GM18508 (cell line): ENCODE results near the gene MYADM.
A peak's percentile ranks its signal among the peaks of the same experiment; 100 is the strongest.
"Not testable (repeated sequence)": the region's sequence is repeated elsewhere in the genome, so short reads cannot be mapped to it uniquely, and the experiment has no call there.

ENCODE experiments used
- ATAC-seq: cut with Tn5 transposase; IDR thresholded peaks from one replicate; pipeline ENCODE4 v1.9.1; 2021; ENCODE audit warnings: moderate number of reproducible peaks; ENCODE audit not compliant: insufficient read depth, unreplicated experiment

Gene MYADM, protein sequence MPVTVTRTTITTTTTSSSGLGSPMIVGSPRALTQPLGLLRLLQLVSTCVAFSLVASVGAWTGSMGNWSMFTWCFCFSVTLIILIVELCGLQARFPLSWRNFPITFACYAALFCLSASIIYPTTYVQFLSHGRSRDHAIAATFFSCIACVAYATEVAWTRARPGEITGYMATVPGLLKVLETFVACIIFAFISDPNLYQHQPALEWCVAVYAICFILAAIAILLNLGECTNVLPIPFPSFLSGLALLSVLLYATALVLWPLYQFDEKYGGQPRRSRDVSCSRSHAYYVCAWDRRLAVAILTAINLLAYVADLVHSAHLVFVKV

DNA sequence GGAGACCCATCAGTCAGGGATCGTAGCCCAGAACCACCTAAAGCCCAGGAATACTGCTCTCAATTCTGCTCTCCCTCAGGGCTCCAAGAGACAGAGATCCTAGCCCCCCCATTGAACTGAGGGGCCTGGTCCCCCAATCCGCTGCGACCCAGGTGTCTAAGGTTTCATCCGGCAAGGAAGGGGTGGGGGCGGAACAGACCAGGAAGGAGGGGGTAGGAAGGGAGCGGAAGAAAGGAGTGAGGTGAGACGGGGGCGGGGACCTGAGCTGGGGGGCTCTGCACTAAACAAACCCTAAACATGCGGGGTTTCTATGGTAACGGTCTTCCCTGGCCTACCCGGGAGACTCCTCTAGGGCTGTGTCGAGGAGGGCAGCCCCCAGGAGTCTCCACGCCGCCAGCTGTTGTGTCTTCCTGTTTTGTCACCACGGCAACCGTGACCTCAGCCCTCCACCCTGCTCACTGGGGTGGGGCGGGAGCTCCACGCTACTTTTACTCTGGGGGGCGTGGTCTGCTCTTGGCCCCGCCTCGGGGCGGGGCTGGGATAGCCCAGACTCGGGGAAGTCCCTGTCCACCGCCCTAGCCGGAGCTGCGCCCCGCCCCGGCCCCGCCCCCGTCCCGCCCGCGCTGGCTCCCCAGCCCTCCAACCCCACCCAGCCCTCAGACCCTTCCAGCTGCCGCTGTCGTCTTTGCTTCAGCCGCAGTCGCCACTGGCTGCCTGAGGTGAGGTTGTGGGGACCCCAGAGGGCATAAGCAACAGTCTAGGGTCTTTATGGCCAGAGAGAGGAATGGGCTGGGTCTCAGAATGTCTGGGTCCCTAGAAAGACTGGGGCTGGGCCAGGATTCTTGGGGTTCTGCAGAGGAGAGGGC lies at the start of gene MYADM:
Gene MYADM, plus strand, starts transcription at position 659 of the 866 bp plus-strand sequence. CDS start 5,647 bp downstream, outside the sequence.
- ATAC-seq, result peak; percentile 44

DNA sequence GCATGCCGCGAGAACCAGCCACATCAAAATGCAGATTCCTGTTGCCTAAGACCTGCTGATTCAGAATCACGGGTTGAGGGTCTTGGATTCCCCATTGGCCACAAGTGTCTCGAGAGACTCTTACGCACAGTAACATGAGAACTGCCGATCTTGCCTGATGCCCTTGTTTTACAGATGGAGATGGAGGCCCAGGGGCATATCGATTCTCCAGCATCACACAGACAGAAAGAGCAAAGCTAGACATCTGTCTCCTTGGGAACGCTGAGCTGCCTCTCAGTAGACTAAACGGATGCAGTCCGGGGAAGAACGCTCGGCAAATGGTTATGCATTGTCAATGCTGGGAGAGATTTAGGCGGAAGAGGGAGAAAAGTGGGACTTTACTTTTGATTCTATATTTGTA lies 48.9 kb upstream of the MYADM start:
- no peak for ATAC-seq

DNA sequence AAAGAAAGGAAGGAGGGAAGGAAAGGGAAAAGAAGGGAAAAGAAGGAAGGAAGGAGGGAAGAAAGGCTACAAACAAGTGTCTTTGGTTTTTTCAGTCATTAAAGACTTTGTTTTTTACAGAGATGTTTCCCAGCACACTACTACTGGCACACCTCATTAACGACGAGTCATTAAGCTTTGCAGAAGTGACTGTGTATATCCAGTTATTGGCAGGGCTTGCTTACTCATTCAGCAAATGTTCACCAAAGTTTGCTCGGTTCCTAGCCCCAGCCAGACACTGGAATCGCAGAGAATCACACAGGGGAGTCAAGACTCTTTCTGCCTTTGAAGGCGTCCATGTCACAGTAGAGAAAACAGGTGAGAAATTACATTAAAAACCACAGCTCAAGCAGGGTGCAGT lies 47.8 kb upstream of the MYADM start:
- ATAC-seq, result no peak

DNA sequence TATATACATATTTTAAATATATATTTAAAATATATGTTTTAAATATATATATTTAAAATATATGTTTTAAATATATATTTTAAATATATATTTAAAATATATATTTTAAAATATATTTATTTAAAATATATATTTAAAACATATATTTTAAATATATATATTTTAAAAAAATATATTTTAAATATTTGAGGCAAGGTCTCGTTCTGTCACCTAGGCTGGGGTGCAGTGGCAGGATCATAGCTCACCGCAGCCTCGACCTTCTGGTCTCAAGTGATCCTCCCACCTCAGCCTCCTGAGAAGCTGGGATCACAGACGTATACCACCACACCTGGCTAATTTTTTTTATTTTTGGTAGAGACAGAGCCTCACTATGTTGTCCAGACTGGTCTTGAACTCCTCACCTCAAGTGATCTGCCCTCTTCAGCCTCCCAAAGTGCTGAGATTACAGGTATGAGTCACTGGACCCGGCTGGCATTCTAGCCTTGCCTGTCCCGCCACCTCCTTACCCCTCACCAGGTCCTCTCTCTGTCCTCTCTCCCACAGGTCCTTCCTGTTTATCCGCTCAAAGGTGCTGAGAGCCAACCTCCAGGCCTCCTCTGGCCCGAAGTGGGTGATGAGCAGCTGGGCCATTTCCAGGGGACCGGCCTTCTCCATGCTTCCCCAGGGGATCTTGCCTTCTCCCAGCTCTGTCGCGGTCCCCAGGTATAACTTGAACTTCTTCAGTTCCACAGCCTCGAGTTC lies 44.1 kb upstream of the MYADM start:
- ATAC-seq, result no peak

DNA sequence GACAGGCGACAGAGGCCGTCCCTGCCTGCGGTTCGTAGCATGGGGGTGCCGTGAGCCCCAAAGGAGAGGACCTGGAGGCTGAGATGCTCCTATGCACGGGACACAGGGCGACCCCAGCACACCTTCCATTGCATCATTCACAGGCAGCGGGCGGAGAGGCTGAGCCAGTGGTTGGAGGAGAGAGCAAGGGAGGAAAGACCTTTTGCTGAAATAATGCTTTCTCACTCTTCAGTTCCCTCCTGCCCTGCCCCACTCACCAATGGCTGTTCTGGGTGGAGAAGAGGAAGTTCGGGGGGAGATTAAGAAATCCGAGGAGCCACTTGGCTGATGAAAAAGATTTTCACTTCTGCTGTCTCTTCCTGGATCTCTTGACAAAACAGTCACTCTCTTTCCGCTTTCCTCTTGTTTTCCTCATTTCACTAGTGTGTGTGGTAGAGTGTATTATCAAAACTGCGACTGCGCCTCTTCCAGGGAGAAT lies 43.5 kb upstream of the MYADM start, which contains the start of gene NLRP12:
Gene NLRP12, minus strand, starts transcription at position 181 of the 478 bp plus-strand sequence. Its CDS starts 140 bp downstream, at position 41.
- no peak for ATAC-seq

DNA sequence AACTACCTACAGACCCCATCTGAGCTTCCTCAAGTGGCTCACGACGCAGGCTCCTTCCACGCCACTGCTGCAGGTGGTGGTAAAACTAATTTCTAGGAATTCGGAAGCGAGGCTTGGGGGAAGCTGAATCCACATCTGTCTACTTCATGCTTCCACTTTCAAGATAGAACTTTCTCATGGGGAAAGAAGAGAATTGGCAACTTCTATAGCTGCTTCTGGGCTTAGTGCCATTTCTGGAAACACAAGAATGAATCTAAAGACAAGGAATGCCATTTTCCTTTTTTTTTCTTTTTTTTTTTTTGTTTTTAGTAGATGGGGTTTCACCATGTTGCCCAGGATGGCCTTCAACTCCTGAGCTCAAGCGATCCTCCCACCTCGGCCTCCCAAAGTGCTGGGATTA lies 40.8 kb upstream of the MYADM start:
- ATAC-seq, result no peak

DNA sequence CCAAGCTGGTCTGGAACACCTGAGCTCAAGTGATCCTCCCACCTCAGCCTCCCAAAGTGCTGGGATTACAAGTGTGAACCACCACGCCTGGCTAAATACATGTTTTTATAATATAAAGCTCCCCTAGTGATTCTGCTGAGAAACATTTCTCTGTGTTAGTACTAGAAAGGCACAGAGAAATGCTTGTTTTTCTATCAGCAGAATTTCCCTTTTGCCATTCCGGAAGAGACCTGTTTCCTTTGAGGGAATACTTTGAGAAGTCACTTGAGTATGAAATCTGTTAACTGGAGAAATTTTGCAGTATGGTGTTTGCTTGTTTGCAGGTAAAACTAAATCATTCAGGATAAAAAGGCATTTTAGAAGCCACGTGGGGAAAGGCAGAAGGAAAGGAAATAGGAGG lies 39.2 kb upstream of the MYADM start:
- ATAC-seq, result no peak

DNA sequence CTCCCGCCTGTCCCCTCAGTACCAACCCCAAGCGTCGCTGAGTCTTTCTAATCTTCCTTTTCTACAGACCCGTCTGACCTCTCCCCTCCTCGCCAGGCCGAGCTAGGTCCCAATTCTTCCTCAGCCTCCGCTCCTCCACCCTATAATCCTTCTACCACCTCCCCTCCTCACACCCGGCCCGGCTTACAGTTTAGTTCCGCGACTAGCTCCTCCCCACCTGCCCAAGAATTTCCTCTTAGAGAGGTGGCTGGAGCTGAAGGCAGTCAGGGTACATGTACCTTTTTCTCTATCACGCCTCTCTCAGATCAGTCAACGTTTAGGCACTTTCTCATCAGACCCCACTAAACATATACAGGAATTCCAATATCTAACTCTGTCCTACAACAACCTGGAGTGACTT lies 34.8 kb upstream of the MYADM start:
- ATAC-seq, result not testable (repeated sequence)

DNA sequence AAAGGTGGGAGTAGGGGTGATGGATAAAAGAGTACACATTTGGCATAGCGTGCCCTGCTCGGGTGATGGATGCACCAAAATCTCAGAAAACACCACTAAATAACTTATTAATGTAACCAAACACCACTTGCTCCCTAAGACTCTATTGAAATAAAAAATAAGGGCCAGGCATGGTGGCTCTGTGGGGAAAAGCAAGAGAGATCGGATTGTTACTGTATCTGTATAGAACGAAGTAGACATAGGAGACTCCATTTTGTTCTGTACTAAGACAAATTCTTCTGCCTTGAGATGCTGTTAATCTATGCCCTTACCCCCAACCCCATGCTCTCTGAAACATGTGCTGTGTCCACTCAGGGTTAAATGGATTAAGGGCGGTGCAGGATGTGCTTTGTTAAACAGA lies 29.2 kb upstream of the MYADM start:
- ATAC-seq, result not testable (repeated sequence)

DNA sequence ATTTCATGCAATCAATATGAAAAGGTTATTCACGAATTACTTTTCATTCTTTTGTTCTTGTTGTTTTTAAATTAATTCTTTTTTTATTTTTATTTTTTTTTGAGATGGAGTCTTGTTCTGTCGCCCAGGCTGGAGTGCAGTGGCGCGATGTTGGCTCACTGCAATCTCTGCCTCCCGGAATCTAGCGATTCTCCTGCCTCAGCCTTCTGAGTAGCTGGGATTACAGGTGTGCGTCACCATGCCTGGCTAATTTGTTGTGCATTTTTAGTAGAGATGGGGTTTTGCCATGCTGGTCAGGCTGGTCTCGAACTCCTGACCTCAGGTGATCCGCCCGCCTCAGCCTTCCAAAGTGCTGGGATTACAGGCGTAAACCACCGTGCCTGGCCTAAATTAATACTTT lies 27.4 kb upstream of the MYADM start:
- not testable (repeated sequence) for ATAC-seq

DNA sequence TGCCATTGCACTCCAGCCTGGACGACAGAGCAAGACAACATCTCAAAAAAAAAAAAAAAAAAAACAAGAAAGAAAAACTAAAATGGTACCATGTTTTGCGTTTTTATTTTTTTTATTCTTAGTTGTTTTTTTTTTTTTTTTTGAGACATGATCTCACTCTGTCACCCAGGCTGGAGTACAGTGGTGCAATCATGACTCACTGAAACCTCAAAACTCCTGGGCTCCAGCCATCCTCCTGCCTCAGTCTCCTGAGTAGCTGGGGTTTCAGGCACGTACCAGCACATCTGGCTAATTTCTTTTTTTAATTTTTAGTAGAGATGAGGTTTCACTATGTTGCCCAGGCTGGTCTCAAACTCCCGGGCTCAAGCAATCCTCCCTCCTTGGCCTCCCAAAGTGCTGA lies 26.8 kb upstream of the MYADM start:
- ATAC-seq, result not testable (repeated sequence)

DNA sequence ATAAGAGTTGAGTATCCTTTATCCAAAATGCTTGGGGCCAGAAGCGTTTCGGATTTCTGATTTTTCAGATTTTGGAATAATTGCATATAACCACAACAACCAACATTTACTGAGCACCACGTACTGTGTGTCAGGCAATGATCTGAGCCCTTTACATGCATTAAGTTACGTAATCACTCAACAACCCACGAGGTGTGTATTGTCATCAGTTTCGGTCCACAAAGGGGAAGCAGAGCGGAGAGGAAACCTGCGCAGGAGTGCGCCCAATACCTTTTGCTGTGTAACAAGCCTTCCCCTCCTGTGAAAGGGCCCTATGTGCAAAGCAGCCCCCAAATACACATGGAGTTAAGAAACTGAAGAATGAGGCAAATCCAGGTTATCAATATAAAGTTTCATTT lies 22.8 kb upstream of the MYADM start:
- ATAC-seq, result no peak

DNA sequence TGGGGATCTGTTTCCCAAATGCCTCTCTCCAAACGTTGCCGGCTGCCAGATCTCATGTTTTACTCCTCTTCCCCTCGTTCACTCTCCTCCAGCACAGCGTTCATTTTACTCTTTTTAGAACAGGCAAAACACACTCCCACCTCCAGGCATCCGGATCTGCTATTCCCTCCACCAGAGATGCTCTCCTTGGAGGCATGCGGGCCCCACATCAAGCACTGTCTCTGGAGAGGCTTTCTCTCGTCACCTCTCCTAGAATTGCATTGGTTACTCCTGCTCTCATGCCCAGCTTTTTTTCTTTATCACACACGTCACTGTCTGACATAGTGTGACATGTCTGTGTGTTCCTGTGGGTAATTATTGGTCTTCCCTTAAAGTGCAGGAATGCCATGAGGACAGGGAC lies 20.1 kb upstream of the MYADM start:
- no peak for ATAC-seq

DNA sequence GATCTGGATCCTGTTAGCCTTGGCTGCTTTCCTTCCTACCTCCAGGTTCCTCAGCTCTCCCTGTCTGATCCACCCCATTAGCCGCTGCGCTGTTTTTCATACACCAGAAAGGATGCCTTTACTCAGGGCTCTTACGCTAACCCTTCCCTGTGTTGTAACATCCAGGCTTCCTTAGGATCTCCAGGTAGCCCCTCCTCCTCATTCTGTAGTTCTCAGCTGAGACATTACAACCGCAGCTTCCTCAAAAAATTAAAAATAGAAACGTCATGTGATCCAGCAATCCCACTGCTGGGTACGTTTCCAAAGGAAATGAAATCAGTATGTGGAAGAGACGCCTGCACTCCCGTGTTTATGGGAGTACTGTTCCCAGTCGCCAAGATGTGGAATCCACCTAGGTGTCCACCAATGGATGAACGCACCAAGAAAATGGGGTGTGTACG lies 18.4 kb upstream of the MYADM start:
- no peak for ATAC-seq

DNA sequence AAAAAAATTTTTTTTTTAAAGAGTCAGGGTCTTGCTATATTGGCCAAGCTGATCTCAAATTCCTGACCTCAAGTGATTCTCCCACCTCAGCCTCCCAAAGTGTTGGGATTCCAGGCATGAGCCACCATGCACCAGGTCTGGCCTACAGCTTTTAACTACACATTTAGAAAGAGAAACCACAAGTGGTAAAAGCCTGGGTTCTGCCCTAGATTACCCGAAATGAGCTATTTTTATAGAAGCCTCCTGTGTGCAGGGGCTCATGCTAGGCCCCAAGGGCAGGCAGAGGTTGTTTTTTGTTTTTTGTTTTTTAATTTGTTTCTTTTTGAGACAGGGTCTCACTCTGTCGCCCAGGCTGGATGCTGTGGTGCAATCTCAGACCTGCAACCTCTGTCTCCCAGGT lies 14.0 kb upstream of the MYADM start:
- ATAC-seq, result no peak

DNA sequence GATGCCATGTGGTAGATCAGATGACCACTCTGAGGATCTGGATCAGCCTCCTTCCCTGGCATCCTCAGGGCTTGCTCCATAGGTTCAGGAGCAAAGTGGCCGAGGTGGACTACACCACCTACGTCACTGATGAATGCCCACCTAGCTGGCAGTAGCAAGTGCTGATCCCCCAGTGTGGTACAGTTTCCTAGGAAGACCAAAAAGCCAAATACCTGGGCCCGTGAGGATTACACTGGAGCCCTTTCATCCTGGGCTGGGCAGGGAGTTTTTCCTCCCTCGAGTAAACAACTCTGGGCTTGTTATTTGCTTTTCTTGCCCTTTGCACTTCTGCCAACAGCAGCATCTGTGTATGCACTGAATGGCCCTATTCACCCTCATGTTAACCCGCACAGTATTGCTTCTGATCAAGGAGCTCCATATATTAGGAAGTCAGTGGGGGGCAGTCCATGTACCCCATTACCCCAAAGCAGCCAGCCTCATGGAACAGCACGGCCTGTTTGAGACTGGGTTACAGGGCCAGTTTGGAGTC lies 3.3 kb upstream of the MYADM start:
- ATAC-seq, result no peak

DNA sequence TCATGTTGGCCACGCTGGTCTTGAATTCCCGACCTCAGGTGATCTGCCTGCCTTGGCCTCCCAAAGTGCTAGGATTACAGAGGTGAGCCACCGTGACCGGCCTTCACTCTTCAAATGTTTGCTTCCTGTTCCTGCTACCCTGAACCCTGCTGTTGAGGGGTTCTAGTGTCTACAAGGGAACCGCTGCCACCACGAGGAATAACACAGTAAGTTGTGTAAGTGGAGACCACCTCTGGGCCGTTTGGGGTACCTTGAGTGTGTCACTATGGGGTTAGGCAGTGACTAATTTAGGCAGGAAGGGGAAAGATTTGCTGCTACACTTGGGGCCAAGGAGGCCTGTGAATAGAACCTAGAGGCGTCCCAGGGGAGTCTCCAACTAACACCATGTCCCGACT lies 2.2 kb upstream of the MYADM start:
- ATAC-seq, result no peak

DNA sequence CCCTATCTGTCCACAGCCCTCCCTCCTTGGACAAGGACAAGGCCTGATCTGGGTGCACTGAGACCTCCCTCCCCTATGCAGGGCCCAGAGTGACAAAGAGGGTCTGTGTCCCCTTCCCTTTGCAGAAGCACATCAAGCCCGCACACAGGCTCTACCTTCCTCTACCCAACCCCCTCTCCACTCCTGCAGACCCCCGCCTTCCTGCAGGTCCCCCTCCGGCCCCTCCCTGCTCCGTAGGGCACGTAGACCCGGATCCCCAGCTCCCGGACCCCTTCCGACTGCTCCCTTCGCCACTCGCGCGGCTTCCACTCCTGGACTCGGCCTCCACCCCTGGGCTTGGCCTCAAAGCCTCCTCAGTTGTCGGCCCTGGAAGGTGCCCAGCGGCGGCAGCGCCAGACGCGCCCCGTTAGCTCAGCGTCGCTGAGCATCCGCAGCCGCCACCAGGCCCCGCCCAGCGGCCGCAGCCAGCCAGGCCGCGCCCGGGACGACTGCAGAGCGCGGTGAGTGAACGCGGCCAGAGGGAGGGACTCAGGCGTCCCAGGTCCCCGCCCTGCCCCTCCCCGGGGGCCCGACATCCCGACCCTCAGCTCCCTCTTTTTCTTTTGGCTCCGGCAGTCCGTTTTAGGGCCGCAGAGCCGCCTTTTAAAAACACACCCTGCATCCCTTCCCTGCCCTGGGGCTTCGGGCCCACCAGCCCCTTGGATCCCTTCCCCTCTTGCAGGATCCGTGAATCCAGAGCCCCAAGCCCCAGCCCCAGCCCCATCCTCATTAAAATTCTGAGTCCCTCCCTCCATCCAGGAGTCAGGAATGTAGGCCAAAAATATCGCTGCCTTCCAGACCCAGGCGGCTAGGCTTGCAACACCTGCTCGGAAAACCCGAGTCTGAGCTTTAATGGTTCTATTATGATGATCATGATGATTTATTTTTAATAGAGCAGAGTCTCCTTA lies 1.5 kb upstream of the MYADM start:
- ATAC-seq, result no peak

DNA sequence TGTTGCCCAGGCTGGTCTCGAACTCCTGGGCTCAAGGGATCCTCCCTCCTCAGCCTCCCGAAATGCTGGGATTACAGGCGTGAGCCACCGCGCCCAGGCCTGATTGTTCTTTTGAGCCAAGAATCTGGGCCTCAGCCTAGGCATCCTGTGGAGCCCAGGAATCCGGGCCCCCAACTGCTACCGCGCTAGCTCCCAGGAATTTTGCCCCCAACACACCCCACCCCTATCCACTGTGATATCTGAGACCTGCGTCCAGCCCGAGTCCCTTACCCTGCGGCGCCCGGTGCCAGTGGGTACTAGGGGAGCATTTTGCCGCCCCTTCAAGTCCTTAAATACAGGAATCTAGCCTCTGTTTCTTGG lies 838 bp upstream of the MYADM start:
- ATAC-seq, result no peak
